DMS114 treated with DMSO at 0.1 percent for 48 hours (cell line): ENCODE measurements around the gene BCAS3.
A peak's percentile ranks its signal among the peaks of the same experiment; 100 is the strongest.

ENCODE experiments used
- DNase-seq: peaks from one replicate; lab custom pipeline; 2025; ENCODE audit not compliant: unreplicated experiment; lab: John Stamatoyannopoulos, UW

BCAS3 gene

GRCh38 chr17:61402978-61403800 is 725.5 kb downstream of the BCAS3 start:
- no peak for DNase-seq

DNA sequence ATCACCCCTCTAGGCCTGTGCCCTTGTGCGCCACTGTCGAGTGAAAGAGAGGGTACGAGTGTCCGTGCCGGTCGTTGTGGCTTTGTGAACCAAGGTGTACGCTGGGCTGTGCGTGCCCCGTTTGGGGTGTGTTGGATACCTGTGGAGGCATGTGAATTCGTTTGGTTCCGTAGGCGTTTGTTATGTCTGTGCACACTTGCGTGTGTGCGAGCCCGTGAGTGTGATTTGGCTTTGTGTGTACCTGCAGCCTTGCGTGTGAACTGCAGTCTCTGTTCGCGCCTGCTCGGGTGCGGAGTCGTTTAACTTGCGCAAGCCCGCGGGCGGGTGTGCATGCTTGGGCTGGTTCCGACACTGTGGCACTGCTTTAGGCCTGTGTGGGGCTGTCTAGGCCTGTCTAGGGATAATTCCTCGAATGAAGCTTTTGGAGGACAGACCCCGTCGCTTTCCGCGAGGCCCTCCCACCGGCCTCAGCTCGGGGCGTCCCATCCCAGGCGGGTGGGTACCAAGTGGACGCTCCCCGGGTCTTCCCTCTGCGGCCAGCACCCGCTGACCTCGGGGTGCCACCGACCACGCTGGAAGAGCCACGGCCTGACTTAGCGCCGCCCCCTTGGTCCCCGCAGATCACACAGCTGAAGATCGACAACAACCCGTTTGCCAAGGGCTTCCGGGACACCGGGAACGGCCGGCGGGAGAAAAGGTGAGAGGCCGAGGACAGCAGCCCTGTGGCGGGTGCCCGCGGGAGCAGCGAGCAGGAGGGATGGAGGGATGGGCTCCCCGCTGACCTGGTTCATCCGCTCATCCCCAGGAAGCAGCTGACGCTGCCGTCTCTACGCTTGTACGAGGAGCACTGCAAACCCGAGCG is 726.4 kb downstream of the BCAS3 start:
- no peak for DNase-seq

- no peak for DNase-seq
Observed at GRCh38 chr17:61404663-61404912, 726.9 kb downstream of the BCAS3 start.

DNA sequence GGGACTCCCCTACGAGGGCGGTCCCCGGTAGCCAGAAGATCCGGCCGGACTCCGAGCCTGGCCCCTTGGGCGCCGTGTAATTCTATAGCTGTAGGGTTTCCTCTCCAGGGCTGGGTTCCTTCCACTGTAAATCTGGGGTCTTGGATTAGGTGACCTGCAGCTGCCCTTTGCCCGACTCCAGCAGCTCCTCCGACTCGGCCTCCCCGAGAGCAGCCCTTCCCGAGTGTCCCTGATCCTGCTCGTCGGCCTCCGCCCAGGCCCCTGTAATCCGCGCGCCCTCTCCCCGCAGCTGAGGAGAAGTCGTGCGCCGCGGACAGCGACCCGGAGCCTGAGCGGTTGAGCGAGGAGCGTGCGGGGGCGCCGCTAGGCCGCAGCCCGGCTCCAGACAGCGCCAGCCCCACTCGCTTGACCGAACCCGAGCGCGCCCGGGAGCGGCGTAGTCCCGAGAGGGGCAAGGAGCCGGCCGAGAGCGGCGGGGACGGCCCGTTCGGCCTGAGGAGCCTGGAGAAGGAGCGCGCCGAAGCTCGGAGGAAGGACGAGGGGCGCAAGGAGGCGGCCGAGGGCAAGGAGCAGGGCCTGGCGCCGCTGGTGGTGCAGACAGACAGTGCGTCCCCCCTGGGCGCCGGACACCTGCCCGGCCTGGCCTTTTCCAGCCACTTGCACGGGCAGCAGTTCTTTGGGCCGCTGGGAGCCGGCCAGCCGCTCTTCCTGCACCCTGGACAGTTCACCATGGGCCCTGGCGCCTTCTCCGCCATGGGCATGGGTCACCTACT is 727.4 kb downstream of the BCAS3 start:
- no peak for DNase-seq

- DNase-seq, result no peak
Observed at GRCh38 chr17:61405686-61406536, 728.3 kb downstream of the BCAS3 start.

- DNase-seq, result no peak
Observed at GRCh38 chr17:61406537-61406845, 728.8 kb downstream of the BCAS3 start.

- no peak for DNase-seq
Observed at GRCh38 chr17:61406971-61407911, 729.6 kb downstream of the BCAS3 start.

GRCh38 chr17:61408151-61409041 is 730.7 kb downstream of the BCAS3 start:
- peak; percentile 31 for DNase-seq

DNA sequence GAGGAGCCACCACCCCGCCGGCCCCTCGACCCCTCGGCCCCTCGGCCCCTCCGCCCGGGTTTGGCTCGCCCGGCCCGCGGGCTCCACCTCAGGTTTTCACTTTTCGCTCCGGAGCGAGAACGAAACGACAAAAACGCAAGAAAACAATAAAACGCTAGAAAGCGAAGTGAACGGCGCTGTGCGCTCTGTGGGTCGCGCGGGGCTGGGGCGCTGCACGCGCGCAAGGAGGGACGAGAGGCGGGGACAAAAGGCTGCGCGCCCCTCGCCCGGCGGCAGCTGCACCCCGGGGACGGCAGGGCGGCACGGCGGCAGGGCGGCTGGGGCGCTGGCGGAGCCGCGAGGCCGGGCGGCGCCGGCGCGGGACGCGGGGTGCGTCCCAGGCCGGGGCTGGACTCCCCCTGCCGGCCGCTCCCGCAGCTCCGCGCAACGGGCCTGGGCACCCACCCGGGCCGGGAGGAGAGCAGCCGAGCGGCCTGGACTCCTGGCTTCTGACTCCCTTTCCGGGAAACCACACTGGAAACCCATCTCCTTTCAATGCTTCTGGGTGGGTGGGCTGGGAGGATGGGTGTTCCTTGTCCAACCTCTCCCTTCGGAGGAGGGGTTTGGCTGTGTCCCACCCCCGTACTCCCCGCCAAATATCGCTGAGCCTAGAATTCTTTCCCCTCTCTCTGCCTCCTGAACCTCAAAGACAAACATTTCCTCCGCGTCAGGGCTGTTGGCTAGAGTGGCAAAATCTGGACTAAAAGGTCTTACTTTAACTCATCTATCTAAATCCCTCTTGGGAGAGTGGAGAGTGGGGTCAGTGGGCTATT is 731.9 kb downstream of the BCAS3 start:
- DNase-seq, result peak; percentile 43

- peak; percentile 72 for DNase-seq
Observed at GRCh38 chr17:61410141-61411010, 732.7 kb downstream of the BCAS3 start.

DNA sequence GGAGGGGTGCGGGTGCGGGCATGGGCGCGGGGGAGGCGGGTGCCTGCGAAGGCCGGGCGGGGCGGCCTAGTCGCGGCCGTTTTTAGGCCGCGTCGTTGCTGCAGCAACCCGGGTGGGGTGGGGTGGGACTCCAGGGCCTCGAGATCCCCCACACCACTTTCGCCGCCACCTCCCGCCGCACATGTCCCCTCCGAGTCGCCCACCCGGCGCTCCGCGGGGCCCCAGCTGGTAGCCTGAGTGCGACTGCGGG is 733.3 kb downstream of the BCAS3 start:
- no peak for DNase-seq

DNA sequence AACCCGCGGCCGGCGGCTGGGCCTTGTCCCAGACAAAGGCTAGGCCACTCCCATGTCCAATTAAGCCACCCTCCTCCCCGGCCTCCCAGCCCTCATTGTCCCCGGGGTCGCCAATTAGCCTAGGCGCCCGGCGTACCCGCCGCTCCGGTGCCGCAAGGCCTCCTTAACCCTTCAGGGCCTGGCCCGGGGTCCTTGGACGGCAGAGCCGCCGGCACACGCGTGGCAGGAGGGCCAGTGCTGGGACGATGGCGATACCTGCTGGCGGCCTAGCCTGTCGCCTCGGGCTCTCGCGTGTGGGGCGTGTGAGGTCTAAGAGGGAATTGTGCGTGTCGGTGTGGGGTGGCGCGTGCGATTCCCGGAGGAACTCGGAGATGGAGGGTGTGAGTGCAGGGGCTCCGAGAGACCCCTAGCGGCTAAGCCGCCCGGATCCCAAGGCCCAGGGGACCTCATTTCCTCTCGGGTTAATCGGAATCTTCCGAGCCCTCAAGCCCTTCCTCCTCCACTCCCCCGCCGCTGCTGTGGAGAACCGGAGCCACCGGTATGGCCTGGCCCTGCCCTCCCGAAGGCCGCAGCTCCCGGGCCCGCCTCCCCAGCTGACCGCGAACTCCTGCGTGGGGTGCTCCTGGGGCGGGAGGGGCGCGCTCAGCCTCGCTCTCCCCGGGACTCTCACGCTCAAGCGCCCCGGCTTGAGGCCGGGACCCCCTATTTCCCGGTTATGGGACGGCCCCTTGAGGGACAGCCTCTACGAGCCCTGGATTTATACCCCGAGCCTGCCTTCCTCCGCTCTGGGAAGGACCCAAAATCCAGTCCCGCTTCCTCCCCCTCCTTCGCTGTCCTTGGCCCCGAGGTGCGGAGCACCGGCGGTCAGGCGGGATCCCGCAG is 733.9 kb downstream of the BCAS3 start:
- peak; percentile 43 for DNase-seq

DNA sequence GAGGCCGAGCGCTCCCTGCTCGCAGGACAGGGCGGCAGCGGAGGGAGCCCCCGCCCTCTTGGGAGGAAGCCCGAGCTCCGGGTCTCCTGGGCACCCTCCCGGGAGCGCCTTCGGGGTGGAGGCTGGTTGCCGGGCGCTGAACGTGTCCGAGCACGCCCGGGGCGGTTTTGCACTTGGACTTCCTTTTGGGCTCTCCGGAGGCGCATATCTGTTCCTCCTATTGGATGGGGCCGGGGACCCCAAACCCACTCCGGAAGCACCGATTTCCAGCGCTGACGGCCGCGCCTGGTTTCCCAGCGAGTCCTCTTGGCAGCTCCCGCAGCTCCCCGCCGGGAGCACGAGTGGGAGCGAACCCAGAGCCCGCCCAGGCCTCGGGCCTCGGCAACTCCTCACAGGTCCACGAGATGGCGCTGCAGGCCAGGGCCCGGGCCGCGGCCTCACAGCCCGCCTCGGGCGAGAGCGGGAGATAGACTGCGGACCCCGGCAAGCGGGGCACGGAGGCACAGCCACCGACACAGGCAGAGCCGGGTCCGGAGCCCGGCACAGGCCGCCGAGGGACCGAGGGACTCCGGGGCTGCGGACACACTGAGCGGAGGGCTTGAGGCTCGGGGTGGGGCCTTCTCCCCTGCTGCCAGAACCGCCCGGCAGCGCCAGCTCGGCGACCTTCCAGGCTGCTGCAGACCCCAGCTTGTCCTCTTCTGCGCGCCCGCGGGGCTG is 734.6 kb downstream of the BCAS3 start:
- peak; percentile 49 for DNase-seq

- no peak for DNase-seq
Observed at GRCh38 chr17:61412860-61413660, 735.4 kb downstream of the BCAS3 start.

- DNase-seq, result no peak
Observed at GRCh38 chr17:61413661-61414126, 736.0 kb downstream of the BCAS3 start.
